HG03280 (cell line): ENCODE data around the gene LFNG.

ENCODE experiments used
- ATAC-seq: cut with Tn5 transposase; IDR thresholded peaks from one replicate; pipeline ENCODE4 v1.9.1; 2021; ENCODE audit warnings: mild to moderate bottlenecking, moderate library complexity; ENCODE audit not compliant: unreplicated experiment

Gene LFNG

GRCh38 chr7:2515424-2516193, 4.0 kb upstream of the LFNG start:
- ATAC-seq = no peak

DNA sequence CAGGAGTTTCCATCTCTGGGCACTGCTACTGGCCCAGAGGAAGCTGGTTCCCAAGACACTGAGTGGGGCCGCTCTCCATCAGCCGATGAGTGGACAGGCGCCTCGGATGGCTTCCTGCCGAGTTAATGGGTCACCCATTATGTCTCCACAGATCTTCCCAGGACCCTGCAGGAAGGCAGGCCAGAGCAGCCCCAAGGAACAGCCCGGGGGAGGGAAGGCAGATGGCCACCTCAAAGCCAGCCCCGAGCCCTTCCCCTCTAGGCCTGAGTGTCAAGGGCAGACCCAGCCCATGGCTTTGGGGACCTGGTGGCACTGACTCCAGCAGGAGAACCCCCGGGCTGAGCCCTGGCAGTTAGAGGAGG, 3.4 kb upstream of the LFNG start:
- ATAC-seq = no peak

DNA sequence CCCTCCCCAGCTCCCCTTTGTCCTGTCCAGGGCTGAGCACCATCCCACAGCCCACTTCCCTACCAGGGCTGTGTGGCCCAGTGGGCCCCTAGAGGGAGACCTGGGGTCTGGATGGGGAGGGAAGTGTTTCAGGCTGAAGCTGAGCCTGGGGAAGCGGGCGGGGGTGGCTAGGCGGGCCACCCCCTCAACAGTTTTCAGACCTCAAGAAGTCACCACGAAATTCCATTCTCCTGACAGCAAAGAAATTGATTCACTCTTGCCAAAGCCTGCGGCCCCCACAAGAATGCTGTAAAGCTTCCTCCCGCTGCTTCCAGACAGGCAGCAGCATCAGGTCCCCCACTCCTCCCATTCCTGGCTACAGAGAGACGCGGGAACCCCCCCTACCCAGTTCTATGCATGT, 2.5 kb upstream of the LFNG start:
- no peak for ATAC-seq

GRCh38 chr7:2517678-2518507, 1.7 kb upstream of the LFNG start:
- no peak for ATAC-seq

DNA sequence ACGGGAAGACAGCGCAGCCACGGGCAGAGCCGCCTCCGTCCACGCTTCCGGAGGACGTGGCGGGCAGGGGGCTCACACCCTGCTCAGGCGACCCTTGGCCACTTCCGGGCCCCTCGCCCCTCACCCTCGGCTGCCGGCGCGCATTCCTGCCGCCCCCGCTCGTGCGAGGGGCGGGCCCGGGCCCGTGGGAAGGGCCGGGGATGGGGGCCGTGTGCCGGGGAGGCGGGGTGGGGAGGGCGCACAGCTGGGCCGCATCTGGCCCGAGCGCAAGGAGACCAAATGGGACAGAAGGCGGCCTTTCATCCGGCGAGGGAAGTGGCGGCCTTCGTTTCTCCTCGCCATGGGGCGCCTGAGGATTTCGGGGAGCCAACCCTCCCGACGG, 846 bp upstream of the LFNG start:
- ATAC-seq = no peak

- no peak for ATAC-seq
Measured at GRCh38 chr7:2520131-2520760, 672 bp downstream of the LFNG start.

DNA sequence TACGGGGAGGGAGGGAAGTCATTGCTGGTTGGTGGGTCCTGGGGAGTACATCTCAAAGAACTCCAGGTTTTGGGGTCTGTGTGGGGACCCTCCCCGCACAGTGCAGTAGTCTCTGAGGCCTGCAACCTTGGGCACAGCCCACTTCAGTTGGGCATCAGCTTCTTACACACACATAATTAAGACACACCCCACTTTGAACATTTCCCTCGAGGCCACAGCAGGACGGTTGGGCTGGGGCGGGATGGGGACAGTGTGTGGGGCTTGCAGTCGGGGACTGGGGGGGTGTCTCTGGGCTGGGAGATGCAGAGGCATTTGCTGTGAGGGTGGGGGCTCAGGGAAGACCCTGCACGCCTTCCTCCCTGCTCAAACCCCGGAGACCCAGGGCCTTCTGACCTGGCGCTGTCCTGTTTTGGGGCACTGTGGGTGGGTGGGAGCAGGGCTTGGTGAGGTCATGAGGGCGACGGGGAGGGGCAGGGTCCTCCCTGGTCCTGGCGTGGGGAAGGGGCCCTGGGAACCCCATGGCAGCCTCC, 1.3 kb downstream of the LFNG start:
- no peak for ATAC-seq

DNA sequence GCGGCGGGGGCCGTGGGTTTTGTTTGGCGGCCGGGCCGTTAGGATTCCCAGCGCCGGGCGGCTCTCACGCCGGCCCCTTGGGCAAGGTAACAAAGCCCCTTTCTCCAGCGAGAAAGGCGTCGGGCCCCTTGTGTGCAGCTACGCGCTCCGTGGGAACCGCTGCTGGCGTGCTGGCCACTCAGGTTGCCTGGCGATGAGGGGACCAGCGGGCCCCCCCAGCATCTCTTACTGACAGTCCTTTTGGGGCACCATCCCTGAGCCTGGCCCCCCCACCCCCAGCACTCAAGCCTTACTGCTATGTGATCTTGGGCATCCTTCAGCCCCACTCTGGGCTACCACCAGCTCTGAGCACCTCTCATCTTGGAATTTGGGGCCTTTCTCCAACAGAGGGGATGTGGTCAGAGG, 1.8 kb downstream of the LFNG start:
- ATAC-seq = no peak

GRCh38 chr7:2521952-2522591, 2.5 kb downstream of the LFNG start:
- no peak for ATAC-seq

DNA sequence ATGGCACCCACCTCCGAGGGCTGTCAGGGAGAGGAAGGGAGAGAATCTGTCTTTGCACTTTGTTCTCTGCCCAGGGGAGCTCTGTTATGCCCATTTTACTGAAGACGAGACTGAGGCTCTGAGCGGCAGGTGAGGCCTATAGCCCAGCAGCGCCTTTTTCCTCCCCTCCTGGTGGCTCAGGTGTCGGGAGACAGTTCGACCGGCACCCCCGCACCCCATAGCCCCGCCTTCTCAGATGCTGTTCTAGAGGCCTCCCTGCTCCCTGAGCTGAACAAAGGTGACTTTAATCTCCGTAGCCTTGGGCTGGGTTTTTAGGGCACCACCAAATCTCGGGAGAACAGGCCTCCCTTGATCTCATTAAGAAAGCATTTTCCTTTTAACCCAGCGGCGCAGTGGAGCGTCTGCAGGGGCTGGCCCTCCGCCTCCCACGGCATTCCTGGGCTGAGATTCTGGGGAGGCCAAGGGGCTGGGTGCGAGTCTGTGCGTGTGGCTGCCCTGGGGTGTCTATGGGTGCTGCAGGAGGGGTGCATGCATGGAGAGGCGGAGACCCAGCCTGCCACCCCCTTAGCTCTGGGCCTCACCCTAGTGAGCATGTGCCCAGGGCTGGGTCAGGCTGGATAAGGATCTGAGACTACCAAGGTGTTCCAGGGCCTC, 3.3 kb downstream of the LFNG start:
- no peak for ATAC-seq

- ATAC-seq = no peak
Measured at GRCh38 chr7:2523461-2523936, 3.9 kb downstream of the LFNG start.

DNA sequence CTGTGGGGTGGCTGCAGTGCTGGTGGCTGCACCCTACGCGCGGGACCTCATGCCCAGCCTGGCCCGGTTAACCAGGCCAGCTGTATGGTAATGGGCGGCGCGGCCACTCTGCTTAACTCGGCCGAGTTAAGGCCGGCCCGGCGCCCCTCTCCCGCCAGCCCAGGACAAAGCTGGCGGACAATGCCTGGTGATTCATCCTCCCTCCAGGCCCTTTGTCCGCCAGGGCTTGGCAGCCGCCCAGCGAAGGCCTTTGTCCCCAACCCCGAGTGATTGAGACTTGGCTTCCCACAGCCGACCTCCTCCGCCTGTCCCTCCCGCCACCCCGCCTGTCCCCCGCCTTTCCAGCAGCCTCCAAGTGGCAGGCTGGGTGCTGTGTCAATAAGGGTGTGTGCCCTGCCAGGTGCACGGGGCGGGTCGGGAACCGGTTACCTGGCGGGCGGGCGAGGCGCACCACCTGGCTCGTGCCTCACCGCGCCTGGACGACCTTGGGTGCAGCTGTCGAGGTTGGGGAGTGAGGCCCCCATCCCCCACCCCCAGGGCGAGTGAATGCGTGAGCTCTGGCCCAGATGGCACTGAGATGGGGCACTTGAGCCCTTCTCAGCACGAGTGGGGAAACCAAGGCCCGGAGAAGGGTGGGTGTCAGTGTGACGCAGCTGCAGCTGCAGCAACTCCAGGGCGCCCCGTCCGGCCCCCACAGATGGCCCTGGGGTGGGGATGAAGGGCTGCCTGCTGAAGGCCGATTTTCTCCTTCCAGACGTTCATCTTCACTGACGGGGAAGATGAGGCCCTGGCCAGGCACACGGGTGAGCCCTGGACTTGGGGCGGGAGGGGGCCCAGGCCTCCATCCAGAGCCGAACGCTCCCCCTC, 4.6 kb downstream of the LFNG start:
- ATAC-seq = no peak

- ATAC-seq = no peak
Measured at GRCh38 chr7:2524808-2525657, 5.5 kb downstream of the LFNG start.

DNA sequence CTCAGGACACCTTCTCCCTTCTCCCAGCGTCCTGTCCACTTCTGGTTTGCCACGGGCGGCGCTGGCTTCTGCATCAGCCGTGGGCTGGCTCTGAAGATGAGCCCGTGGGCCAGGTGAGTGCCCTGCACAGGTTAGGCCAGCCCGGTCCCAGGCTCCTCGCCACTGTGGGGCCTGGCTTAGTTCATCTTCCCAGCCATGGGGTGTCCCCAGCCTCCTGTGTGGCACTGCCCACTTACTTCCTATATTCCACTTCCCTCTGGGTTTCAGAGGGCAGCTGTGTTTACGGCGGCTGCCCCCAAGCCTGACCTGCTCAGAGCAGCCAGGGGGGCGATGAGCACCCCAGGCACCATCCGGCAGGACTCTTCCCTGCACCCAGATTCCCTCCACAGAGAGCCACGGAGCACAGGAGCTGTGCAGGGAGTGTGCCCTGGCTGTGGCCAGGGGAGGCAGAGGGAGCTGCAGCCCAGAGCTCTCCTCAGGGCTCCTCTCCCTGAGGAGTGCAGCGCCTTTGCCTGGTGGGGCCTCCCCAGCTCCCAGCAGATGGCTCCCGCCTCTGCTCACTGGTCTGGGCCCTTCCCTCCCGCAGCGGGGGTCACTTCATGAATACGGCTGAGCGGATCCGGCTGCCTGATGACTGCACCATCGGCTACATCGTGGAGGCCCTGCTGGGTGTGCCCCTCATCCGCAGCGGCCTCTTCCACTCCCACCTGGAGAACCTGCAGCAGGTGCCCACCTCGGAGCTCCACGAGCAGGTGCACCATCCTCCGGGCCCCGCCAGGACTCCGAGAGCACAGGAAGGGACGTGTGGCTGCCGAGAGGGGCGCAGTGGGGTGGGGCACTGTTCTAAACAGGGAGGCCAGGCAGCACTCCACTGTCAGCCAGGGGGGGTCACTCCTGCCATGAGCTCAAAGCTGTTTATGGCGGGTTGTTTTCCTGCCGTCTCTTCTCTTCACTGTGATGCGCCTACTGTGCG, 6.4 kb downstream of the LFNG start:
- ATAC-seq = no peak

DNA sequence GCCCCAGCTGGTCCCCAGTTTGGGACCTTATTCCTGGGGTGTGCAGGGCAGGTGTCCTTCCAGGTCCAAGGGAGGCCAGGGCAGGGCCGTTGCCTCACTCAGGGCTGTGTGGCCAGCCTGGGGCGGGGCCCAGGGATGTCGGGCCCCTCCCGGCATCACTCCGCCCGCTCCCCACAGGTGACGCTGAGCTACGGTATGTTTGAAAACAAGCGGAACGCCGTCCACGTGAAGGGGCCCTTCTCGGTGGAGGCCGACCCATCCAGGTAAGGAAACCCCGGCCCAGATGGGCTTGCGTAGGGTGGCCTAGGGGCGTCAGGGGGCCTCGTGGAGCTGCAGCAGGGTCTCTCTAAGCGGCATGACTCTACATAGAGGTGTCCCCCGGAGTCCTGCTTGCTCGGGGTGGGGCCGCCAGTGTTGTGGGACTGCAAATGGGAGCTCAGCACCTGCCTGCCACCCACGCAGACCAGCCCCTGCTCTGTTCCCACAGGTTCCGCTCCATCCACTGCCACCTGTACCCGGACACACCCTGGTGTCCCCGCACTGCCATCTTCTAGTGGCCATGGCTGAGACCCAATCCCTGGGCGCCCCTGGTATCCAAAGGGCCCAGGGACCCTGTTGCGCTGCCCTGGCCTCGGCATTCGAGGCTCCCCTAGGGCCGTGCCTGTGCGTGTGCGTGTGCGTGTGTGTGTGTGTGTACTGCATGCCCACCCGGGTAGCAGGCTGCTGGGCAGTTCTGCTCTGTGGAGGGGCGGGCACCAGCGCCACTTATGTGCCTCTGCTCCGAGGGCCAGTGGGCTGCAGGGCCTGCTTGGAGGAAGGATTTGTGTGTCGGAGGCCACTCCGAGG, 7.3 kb downstream of the LFNG start:
- no peak for ATAC-seq
